Upper lobe of right lung (tissue), 1 donor: ENCODE results near the gene CHD5. TPM values are rescaled to one million over a fixed set of nuclear protein-coding genes. Genes with fewer than 3 reads are reported as not detected.
"Not testable (repeated sequence)": the region's sequence is repeated elsewhere in the genome, so short reads cannot be mapped to it uniquely, and the experiment has no call there.

ENCODE experiments used
- ATAC-seq: fragments of 200-7000 bp; cut with Tn5 transposase; one replicate; pipeline ENCODE4 v1.9.1; 2020; ENCODE audit warnings: mild to moderate bottlenecking, moderate library complexity
- DNase-seq: peaks from one replicate; pipeline ENCODE4 v3.0.0-alpha.2; 2020
- H3K27ac ChIP-seq: fragments of 200-600 bp; one replicate; pipeline ENCODE4 v1.8.0; 2022
- H3K27me3 ChIP-seq: fragments of 200-600 bp; one replicate; pipeline ENCODE4 v1.8.0; 2022; ENCODE audit warnings: mild to moderate bottlenecking
- H3K36me3 ChIP-seq: fragments of 200-600 bp; one replicate; pipeline ENCODE4 v1.8.0; 2022
- H3K4me1 ChIP-seq: fragments of 200-600 bp; one replicate; pipeline ENCODE4 v1.8.0; 2022
- H3K4me3 ChIP-seq: fragments of 200-600 bp; one replicate; pipeline ENCODE4 v1.8.0; 2022; ENCODE audit warnings: mild to moderate bottlenecking
- H3K9me3 ChIP-seq: fragments of 200-600 bp; one replicate; pipeline ENCODE4 v1.8.0; 2022
- CTCF ChIP-seq: fragments of 200-600 bp; IDR thresholded peaks from one replicate; pipeline ENCODE4 v1.8.0; 2022; ENCODE audit warnings: antibody characterized with exemption
- intact Hi-C: fragments of 100-400 bp; cut with DNase I; formaldehyde crosslinking; loops from one replicate; pipeline ENCODE4 v1.11.0; 2022
- total RNA-seq: library from RNA; stranded (reverse); fragmentation: NEBNext Ultra II Directional; extraction: Animal tissue kit (Norgen Biotek cat#: 25700); gene quantifications from one replicate; pipeline ENCODE4 v1.2.1, GENCODE V29; 2021
- donor health status: DM: no; HTN: yes; CAD: no; lungs with severe emphysema.

CHD5 gene
- total RNA-seq, 1 donor from 2014 or later = 0.23 TPM

- Histone ChIP-seq H3K36me3 (peaks cover 25% of the 10 kb centered on the region), H3K4me3 (no peak overlapping the region), H3K27me3 (no peaks in the 10 kb centered on the region), H3K9me3 (no peaks in the 10 kb centered on the region), H3K4me1 (no peaks in the 10 kb centered on the region), H3K27ac (no peak overlapping the region)
- no peak for DNase-seq
- ATAC-seq = peak; percentile 57
- intact Hi-C loops = no loop called here
- TF ChIP-seq CTCF = no peak
Observed at GRCh38 chr1:6220236-6220635, 40.1 kb upstream of the CHD5 start.

- DNase-seq, H3K27me3 ChIP-seq, H3K4me1 ChIP-seq, H3K4me3 ChIP-seq, ATAC-seq, H3K9me3 ChIP-seq, H3K27ac ChIP-seq, intact Hi-C loops: not testable (repeated sequence)
- peaks cover 19% of the 10 kb centered on the region for H3K36me3 ChIP-seq
Observed at GRCh38 chr1:6219641-6220040, 39.5 kb upstream of the CHD5 start.

- Histone ChIP-seq H3K4me1 (no peaks in the 10 kb centered on the region), H3K27me3 (no peaks in the 10 kb centered on the region), H3K27ac (no peak overlapping the region), H3K4me3 (no peak overlapping the region), H3K36me3 (peaks cover 8% of the 10 kb centered on the region), H3K9me3 (no peaks in the 10 kb centered on the region)
- TF ChIP-seq CTCF = no peak
- DNase-seq = no peak
- intact Hi-C loops = no loop called here
- peak; percentile 25 for ATAC-seq
Observed at GRCh38 chr1:6218375-6219164, 38.4 kb upstream of the CHD5 start.

- intact Hi-C loops = no loop called here
- no peaks in the 10 kb centered on the region for H3K9me3 ChIP-seq
- H3K4me1 ChIP-seq = peaks cover 12% of the 10 kb centered on the region
- H3K27me3 ChIP-seq = peaks cover 6% of the 10 kb centered on the region
- H3K27ac ChIP-seq = no peak overlapping the region
- no peak overlapping the region for H3K4me3 ChIP-seq
- no peak for TF ChIP-seq CTCF
- ATAC-seq (no peak), DNase-seq (no peak)
- no peaks in the 10 kb centered on the region for H3K36me3 ChIP-seq
Observed at GRCh38 chr1:6212193-6212959, 32.3 kb upstream of the CHD5 start.

- peaks cover 8% of the 10 kb centered on the region for H3K27me3 ChIP-seq
- H3K36me3 ChIP-seq = no peaks in the 10 kb centered on the region
- no peak overlapping the region for H3K4me3 ChIP-seq
- intact Hi-C loops = no loop called here
- no peaks in the 10 kb centered on the region for H3K9me3 ChIP-seq
- no peak for TF ChIP-seq CTCF
- ATAC-seq = no peak
- no peak for DNase-seq
- peaks cover 13% of the 10 kb centered on the region for H3K4me1 ChIP-seq
- H3K27ac ChIP-seq = no peak overlapping the region
Observed at GRCh38 chr1:6211731-6212130, 31.6 kb upstream of the CHD5 start.
